SU-DHL-6 (cell line): ENCODE data around the gene IGSF5.
"Not testable (repeated sequence)": the region's sequence is repeated elsewhere in the genome, so short reads cannot be mapped to it uniquely, and the experiment has no call there.

ENCODE experiments used
- H2AFZ ChIP-seq: fragments of 200-600 bp; sonication (generic); 2 replicates; pipeline ENCODE4 v1.6.1; 2014; ENCODE audit warnings: low read depth, mild to moderate bottlenecking, moderate library complexity, mixed read lengths, antibody characterized with exemption, low read length; ENCODE audit not compliant: severe bottlenecking
- H3F3A ChIP-seq: fragments of 200-600 bp; shearing (Covaris generic); 2 replicates; pipeline ENCODE4 v1.6.0; 2016; ENCODE audit warnings: antibody characterized with exemption, mild to moderate bottlenecking; ENCODE audit not compliant: insufficient read depth
- H3K27ac ChIP-seq: fragments of 200-600 bp; sonication (generic); 2 replicates; pipeline ENCODE4 v1.5.1; 2016; ENCODE audit warnings: low read depth, mild to moderate bottlenecking, low read length, moderate library complexity, mixed read lengths
- H3K27me3 ChIP-seq: fragments of 200-600 bp; sonication (generic), shearing (Covaris generic); 2 replicates; pipeline ENCODE4 v1.6.0; 2014; ENCODE audit warnings: mild to moderate bottlenecking, low read length
- H3K36me3 ChIP-seq: fragments of 200-600 bp; sonication (generic); 2 replicates; pipeline ENCODE4 v1.6.1; 2014; ENCODE audit warnings: mild to moderate bottlenecking, low read length, mixed read lengths
- H3K4me2 ChIP-seq: fragments of 300-600, 200-600 bp; shearing (Covaris generic), sonication (generic); 2 replicates; pipeline ENCODE4 v1.6.0; 2014; ENCODE audit warnings: low read length, low read depth, mild to moderate bottlenecking; ENCODE audit not compliant: poor library complexity, severe bottlenecking
- H3K4me3 ChIP-seq: fragments of 200-600 bp; sonication (generic); 2 replicates; pipeline ENCODE4 v1.5.1; 2014; ENCODE audit warnings: antibody characterized with exemption, low read length, mild to moderate bottlenecking, mixed read lengths; ENCODE audit not compliant: insufficient read depth, poor library complexity, severe bottlenecking
- H3K79me2 ChIP-seq: fragments of 200-600 bp; sonication (generic); 2 replicates; pipeline ENCODE4 v1.6.1; 2014; ENCODE audit warnings: mild to moderate bottlenecking, low read length, moderate library complexity; ENCODE audit not compliant: insufficient read depth
- H3K9ac ChIP-seq: fragments of 200-600 bp; sonication (generic); 2 replicates; pipeline ENCODE4 v1.7.0; 2014; ENCODE audit warnings: mild to moderate bottlenecking, low read length
- H3K9me2 ChIP-seq: fragments of 200-600 bp; sonication (generic); replicated peaks from 2 replicates; pipeline ENCODE4 v1.6.1; 2014; ENCODE audit warnings: low read length; ENCODE audit not compliant: insufficient read depth
- H3K9me3 ChIP-seq: fragments of 200-600 bp; sonication (generic); 2 replicates; pipeline ENCODE4 v1.6.1; 2014; ENCODE audit warnings: low read length, mixed read lengths; ENCODE audit not compliant: insufficient read depth
- H4K20me1 ChIP-seq: fragments of 200-600 bp; sonication (generic); 2 replicates; pipeline ENCODE4 v1.6.1; 2014; ENCODE audit warnings: low read depth, mild to moderate bottlenecking, antibody characterized with exemption, low read length, moderate library complexity, mixed read lengths
- CTCF ChIP-seq: fragments of 200-600 bp; sonication (generic); IDR thresholded peaks from one replicate; pipeline ENCODE4 v1.5.1; 2017; ENCODE audit warnings: antibody characterized with exemption, mild to moderate bottlenecking, low read length, moderate library complexity; ENCODE audit not compliant: insufficient read depth, poor library complexity, severe bottlenecking
- EZH2phosphoT487 ChIP-seq: fragments of 200-600 bp; sonication (generic), shearing (Covaris generic); conservative IDR thresholded peaks from 2 replicates; pipeline ENCODE4 v1.6.1; 2018; ENCODE audit warnings: mild to moderate bottlenecking, antibody characterized with exemption, low read length, moderate library complexity, mixed read lengths

Gene IGSF5

GRCh38 chr21:39737376-39738000 lies 7.5 kb upstream of the IGSF5 start:
- no peak overlapping the region for H2AFZ ChIP-seq
- no peaks in the 10 kb centered on the region for H3F3A ChIP-seq
- H3K9me2 ChIP-seq, result no peaks in the 10 kb centered on the region
- no peaks in the 10 kb centered on the region for H3K36me3 ChIP-seq
- H3K9me3 ChIP-seq, result no peaks in the 10 kb centered on the region
- H3K27ac ChIP-seq, result no peak overlapping the region
- H3K4me2 ChIP-seq, result no peak overlapping the region
- H3K4me3 ChIP-seq, result no peak overlapping the region
- TF ChIP-seq CTCF (no peak), EZH2phosphoT487 (no peak)
- no peaks in the 10 kb centered on the region for H4K20me1 ChIP-seq
- H3K79me2 ChIP-seq, result no peaks in the 10 kb centered on the region
- no peak overlapping the region for H3K9ac ChIP-seq
- H3K27me3 ChIP-seq, result no peaks in the 10 kb centered on the region

- TF ChIP-seq CTCF, result no peak
- no peak for TF ChIP-seq EZH2phosphoT487
- no peak overlapping the region for H3K4me3 ChIP-seq
- H3K36me3 ChIP-seq, result no peaks in the 10 kb centered on the region
- H3K27ac ChIP-seq, result no peak overlapping the region
- H3K4me2 ChIP-seq, result no peak overlapping the region
- H3K27me3 ChIP-seq, result no peaks in the 10 kb centered on the region
- no peak overlapping the region for H3K9ac ChIP-seq
- no peaks in the 10 kb centered on the region for H3K9me2 ChIP-seq
- H3F3A ChIP-seq, result no peaks in the 10 kb centered on the region
- H3K79me2 ChIP-seq, result no peaks in the 10 kb centered on the region
- no peaks in the 10 kb centered on the region for H3K9me3 ChIP-seq
- H2AFZ ChIP-seq, result no peak overlapping the region
- H4K20me1 ChIP-seq, result no peaks in the 10 kb centered on the region
Measured at GRCh38 chr21:39738566-39738965, 6.4 kb upstream of the IGSF5 start.

DNA sequence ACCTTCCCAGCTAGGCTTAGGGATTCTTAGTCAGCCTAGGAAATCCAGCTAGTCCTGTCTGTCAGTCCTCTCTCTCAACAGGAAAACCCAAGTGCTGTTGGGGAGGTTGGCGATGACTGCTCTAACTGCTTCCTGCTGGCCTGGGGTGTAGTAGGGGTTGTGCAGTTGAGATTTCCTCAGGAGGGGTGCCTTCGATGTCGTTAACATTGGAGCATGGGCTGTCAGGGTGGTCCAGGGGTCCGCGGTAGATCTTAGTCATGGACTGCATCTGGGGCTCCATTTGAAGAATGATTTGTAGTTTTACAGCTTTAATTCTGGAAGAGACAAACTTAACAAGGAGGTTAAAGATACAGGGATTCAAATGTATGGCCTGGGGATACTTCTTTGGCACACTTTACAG lies 5.5 kb upstream of the IGSF5 start:
- not testable (repeated sequence) for H3F3A ChIP-seq, H3K27me3 ChIP-seq, H3K9ac ChIP-seq, H3K79me2 ChIP-seq, H2AFZ ChIP-seq, H3K27ac ChIP-seq, H3K9me2 ChIP-seq, H3K36me3 ChIP-seq, H3K4me3 ChIP-seq, H4K20me1 ChIP-seq, H3K4me2 ChIP-seq, H3K9me3 ChIP-seq

DNA sequence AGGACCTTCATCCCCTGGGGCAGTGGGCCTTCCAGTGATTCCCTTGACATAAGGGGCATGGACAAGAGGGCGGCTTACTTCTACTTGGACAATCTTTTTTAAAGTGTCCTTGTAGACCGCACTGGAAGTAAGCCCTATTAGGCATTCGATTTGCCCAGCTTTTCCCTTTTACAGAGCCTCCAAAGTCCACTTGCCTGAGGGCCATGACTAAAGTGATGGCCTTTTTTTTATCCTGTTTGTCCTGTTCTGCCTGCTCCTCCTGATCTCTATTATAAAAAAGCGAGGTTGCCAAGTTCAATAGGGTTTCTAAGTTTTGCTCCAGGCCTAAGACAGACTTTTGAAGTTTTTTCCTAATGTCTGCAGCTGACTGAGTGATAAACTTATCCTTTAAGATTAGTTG lies 2.4 kb upstream of the IGSF5 start:
- not testable (repeated sequence) for H3K9me3 ChIP-seq, H3K9me2 ChIP-seq, H3K27me3 ChIP-seq, H2AFZ ChIP-seq, H3K36me3 ChIP-seq, H3K9ac ChIP-seq, H3K79me2 ChIP-seq, H3F3A ChIP-seq, H3K27ac ChIP-seq, H3K4me2 ChIP-seq, H3K4me3 ChIP-seq, H4K20me1 ChIP-seq

DNA sequence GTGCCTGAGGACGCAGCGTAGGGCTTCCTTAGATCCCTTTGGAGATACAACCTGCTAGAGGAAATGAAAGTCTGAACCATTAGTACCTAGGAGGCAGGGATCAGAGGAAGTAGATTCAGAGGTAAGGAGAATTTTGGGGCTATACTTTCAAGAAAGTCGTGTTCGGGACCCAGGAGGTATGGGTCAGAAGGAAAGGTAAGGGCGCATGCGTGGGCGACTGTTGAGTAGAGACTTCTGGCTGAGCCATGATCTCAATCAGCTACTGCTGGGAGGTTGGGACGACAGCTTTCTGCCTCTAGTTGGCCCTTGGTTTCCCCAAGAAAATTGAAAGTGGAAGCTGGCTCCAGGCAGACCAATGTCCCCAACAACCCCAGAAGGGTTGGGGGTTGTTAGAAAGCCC lies 349 bp downstream of the IGSF5 start:
- not testable (repeated sequence) for H3K4me3 ChIP-seq, H3F3A ChIP-seq, H3K27me3 ChIP-seq, H3K9ac ChIP-seq, H2AFZ ChIP-seq, H3K27ac ChIP-seq, H3K9me3 ChIP-seq, H3K36me3 ChIP-seq, H3K4me2 ChIP-seq, H3K79me2 ChIP-seq, H3K9me2 ChIP-seq, H4K20me1 ChIP-seq
